Fibroblast of skin of left biceps (primary cell): Measurements from ENCODE around the gene ZNF135.

Experiments used
- DNase-seq, 2 experiments: peaks; one replicate each; pipeline ENCODE4 v3.0.0-alpha.2; 2013; ENCODE audit warnings: low read depth in 2 of 2

The ZNF135 gene

DNA sequence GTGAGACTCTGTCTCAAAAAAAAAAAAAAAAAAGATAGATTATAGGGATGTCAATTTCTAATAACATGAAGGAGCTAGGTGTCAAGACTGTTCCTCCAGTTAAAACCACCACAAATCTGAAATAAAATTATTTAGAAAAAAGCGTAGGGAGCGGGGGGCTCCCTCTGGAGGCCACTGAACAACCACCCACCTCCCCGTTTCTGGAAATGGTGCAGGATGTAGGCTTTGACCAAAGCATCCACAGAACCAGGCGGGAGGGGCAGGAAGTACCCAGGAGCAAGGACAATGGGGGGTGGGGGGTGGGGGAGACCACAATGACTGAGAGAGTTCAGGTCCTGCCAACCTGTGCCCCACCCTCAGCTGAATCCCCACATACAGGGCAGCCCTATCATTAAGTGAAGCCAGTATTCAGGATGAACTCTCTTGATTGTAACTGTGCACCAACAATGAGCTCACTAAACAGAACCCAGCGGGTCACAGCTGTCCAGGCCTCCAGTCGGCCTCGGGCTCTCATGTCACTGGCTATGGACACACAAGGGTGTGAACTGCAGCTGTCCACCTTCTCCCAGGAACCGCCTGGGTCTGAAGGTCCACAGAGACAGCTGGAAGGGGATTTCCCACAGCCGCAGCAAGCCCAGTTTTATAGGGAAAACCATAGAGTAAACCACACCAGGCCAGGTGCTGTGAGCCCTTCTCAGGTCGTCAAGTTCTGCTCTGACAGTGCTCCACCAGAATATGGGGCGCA, 32.3 kb downstream of the ZNF135 start:
- DNase-seq, result no peak

DNA sequence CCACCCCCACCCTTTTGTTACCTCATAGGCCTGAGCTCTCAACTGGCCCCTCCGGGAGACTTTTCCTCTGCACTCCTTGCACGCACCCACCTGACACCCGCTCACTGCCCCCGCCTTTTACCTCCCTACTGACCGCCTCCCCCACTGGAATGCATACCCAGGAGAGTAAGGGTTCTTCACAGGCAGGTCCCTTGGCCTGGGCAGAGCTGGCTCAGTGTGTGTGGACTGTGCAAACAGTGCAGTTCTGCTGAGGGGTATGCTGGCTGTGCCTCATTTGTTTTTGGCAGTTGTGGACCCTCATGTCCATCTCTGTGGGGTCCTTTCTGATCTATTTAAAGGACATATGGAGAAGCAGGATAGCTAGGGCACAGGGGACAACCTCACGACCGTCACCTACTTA, 34.0 kb downstream of the ZNF135 start:
- no peak for DNase-seq

DNA sequence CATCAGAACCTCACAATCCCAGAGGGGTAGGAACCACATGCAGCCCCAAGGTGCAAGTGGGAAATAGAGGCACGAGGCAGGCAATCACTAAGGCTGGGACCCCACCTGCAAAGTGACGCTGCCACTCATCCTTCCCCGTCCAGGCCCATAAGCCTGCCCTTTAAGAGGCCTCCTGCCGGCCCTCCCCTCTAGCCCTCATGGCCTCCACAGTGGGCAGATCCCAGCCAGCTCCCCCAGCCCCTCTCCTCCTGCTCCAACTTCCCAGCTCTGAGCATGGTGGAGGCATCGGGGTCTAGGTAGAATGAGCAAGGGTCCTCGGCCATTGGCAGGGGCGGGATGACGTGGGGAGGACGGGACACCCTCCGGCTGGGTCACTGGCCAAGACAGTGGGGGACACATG, 36.2 kb downstream of the ZNF135 start:
- DNase-seq, result no peak

DNA sequence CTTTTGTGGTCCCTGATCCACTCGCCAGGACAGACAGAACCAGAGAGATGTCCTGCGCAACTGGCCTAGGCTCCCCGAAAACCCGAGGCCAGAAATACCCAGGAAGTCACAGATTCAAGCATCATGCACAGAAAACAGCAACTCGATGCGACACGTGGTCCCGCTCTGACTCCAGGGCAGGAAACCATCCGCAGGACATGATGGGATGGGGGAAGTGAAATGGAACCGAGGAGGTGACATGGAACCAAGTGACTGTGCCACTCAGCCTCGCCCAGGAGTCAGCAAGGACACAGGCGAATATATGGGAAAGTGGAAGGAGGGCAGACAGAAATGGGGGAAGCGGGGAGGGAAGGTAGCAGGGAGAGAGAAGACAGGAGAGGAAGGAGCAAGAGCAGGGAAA, 37.8 kb downstream of the ZNF135 start:
- no peak for DNase-seq

DNA sequence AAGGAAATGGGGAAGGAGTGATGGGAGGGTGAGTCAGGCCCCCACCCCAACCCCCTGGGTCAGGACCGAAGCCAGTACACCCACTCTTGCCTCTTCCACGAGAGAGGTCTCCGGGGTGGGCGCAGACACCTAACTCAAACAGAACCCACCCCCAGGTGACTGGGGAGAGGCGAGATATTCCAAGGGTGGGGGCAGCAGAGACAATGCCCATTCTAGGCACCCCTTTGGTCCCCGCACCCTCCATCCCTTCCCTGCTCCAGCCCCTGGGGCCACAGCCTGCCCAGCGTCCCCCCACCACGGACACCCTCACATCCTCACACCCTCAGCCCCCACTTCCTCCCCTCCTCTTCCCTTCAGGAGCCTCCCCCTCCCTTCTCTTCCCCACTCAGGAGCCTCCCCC, 38.3 kb downstream of the ZNF135 start:
- DNase-seq, result no peak

DNA sequence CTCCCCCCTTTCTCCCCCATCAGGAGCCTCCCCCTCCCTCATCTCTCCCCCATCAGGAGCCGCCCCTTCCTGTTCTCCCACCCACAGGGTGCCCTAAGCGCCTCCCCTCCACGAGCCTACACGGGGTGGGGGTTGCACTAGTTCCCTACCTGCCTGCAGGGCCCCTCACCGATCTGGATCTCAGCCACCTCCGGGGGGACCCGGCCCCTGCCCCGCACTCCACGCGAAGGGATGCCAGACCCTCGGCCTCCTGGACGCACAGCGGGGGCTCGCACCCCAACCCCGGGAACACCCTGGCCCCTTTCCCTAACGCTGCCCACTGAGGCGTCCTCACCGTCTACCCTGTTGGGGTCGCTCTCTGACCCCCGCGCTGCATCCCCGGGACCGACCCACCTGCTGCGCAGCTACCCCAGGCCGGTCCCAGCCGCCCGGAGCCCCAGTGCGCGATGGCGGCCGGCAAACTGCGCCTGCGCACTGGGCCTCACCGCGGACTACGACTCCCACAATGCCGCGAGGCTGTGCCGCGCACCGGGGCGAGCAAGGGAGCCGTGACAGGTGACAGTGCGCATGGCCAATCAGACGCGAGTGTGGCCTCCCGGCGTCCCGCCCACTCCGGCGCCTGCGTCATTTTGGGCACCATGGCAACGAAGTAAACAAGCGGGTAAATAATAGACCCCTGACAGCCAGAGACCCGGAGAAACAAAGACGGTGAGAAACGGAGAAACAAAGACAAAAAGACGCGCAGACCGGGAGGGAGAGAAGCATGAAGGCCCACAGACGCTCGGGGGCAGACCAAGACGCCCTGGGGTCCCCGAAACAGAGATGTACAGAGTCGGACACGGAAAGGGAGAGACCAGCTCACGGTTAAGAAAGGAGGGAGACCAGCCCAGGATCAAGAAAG, 38.9 kb downstream of the ZNF135 start, which contains the start of gene ZSCAN18:
Gene ZSCAN18, minus strand, starts transcription at position 451 of the 901 bp plus-strand sequence. CDS start 7,964 bp downstream, outside the sequence.
- peak; percentile 86 to 87 for DNase-seq

DNA sequence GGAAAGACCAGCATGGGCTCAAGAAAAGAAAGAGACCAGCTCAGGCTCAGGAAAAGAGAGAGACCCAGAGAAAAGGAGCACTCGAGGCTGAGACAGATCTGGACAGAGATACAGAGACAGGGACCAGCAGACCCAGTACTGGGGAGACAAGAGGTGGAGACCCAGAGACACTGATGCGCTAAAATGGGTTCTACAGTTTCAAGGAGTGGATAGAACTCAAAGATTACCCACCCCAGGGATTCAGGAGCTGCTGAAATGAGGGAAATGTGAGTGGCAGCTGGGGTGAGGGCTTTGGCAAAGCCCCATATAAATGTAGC, 39.6 kb downstream of the ZNF135 start:
- DNase-seq, result no peak

DNA sequence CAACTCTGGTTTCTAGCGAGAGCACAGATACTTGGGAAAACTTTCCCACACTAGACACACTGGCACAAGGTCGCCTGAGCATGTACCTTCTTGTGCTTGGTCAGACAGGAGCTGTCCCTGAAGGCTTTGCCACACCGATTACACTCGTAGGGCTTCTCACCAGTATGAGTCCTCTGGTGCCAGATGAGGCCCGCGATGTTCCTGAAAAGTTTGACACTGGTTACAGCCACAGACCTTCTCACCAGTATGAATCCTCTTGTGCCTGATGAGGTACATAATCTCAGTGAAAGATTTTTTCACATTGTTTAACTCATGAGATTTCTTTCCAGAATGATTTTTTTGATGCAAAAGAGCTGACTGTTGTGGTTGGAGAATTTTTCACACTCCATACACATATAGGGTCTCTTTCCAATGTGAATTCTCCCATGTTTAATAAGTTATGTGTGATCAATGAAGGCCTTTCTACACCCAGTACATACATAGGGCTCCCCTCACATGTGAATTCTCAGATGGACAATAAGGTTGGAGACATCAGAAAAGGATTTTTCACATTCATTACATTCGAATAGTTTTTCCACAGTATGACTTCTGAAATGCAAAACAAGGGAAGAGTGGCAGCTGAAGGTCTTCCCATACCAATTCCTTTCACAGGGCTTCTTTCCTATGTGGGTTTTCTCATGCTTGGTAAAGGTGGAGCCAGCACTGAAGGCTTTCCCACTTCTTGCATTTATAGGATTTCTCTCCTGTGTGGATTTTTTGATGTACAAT, 48.9 kb downstream of the ZNF135 start:
- no peak for DNase-seq

DNA sequence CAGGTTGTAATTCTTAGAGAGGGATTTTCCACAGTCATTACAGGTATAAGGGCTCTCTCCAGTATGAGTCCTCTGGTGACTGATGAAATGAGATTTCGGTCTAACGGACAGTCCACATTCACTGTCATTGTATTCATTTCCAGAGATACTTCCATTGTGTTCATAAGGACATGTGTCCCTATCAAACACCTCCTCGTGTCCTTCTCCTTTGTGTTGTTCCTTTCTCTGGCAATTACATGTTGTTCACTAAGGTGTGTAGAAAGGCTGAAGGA, 49.4 kb downstream of the ZNF135 start:
- DNase-seq, result no peak

DNA sequence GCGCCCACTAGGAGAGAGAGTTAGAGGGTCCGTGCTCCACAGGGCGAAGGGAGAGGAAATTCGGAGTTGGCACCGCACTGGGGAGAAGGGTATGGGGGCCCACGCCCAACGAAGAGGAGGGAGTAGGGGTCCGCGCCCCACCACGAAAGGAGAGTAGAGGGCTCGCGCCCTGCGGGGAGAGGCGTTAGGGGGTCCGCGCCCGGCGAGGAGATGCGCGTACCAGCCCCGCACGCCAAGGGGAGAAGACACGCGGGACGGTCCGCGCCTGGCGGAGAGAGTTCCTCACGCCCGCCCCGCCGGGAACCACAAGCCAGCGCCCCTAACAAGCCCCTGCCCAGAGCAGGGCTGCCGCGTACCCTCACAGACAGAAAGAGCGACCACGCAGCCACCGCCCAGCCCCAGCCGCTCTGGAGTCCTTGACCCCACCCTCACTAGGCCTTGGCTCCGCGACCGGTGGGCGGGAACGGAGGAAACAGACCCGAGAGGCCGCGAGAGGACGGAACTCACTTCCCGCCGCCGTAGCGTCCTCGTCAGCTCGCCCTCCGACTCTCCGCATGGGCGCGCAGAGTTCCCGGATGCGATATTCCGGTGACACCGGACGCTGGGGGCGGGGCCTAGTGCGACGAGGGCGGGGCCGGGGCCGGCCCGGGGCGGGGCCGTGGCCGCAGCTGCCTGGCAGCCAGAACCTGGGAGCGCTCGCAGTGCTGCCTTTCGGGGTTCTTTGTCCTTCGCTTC, 58.9 kb downstream of the ZNF135 start:
- DNase-seq, result no peak

DNA sequence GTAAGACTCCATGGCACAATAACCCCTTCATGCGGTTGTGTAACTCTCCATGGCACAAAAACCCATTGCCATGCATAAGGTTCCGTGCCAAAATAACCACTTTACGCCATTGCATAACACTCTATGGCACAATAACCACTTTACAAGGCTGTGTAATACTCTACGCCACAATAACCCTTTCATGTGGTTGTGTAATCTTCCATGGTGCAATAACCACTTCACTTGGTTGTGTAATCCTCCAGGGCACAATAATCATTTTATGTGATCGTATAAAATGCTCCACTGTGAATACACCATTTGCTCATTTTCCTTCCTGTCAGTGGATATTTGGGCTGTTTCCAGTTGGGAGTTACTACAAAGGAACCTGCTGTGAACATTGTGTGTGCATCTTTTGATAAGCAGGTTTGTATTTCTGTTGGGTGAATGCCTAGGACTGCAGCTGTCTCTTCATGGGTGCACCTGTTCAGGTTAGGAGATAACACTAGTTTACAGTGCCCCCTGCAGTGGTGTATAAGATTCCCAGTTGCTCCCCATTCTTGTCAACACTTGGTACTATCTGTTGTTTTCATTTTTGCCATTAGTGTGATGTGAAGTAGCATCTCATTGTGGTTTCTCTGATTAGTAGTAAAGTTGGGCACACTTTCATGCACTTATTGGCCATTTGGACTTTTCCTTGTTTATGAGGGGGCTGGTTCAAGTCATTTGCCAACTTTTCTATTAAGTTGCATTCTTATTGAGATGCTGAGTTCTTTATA, 60.1 kb downstream of the ZNF135 start:
- no peak for DNase-seq
